Uterus (tissue), 4 donors: ENCODE measurements around the gene IGFBP1. TPM values are rescaled to one million over a fixed set of nuclear protein-coding genes. Genes with fewer than 3 reads are reported as not detected.

Experiments used
- DNase-seq, 2 donors: peaks; one replicate each; pipeline ENCODE4 v3.0.0-alpha.2; 2019 to 2020
- H3K27ac ChIP-seq, 2 donors: fragments of 200-600 bp; sonication (generic); 1 replicate in 1 of 2; 2 replicates in 1 of 2; pipeline ENCODE4 v1.5.1; 2016 to 2018
- H3K27me3 ChIP-seq, 2 donors: fragments of 200-600 bp; sonication (generic); one replicate each; pipeline ENCODE4 v1.5.1; 2018 to 2019; ENCODE audit warnings: control low read depth in 1 of 2
- H3K36me3 ChIP-seq, 2 donors: fragments of 200-600 bp; sonication (generic); one replicate each; pipeline ENCODE4 v1.5.1; 2019; ENCODE audit warnings: control low read depth in 1 of 2
- H3K4me1 ChIP-seq, 2 donors: fragments of 200-600 bp; sonication (generic); one replicate each; pipeline ENCODE4 v1.5.1; 2018 to 2019; ENCODE audit warnings: control low read depth in 1 of 2
- H3K4me3 ChIP-seq, 2 donors: fragments of 200-600 bp; sonication (generic); 1 replicate in 1 of 2; 2 replicates in 1 of 2; pipeline ENCODE4 v1.5.1; 2018 to 2019; ENCODE audit warnings: mild to moderate bottlenecking in 1 of 2
- H3K9me3 ChIP-seq, 2 donors: fragments of 200-600 bp; sonication (generic); one replicate each; pipeline ENCODE4 v1.5.1; 2019; ENCODE audit warnings: control low read depth in 1 of 2
- CTCF ChIP-seq, 4 experiments: fragments of 200-600 bp in 2 of 4; fragments of 450-650 bp in 2 of 4; sonication (generic) in 2 of 4; IDR thresholded peaks; one replicate each; pipeline ENCODE4 v1.5.1; 2016 to 2019; ENCODE audit warnings: antibody characterized with exemption in 4 of 4, mild to moderate bottlenecking in 2 of 4, moderate library complexity in 1 of 4
- POLR2A ChIP-seq, 2 donors: fragments of 450-650 bp; IDR thresholded peaks; one replicate each; pipeline ENCODE4 v1.6.1; 2016; ENCODE audit warnings: antibody characterized with exemption in 2 of 2, mild to moderate bottlenecking in 1 of 2, moderate library complexity in 1 of 2
- intact Hi-C: fragments of 100-400 bp; cut with DNase I; formaldehyde crosslinking; loops from one replicate; pipeline ENCODE4 v1.15.1; 2023; ENCODE audit warnings: low total_unique reads
- total RNA-seq, 4 donors: library from RNA; depleted of rRNA in 3 of 4; stranded (reverse); fragments of >200 nt in 3 of 4; gene quantifications; one replicate each; pipeline versions ENCODE4 v1.1.0 to v1.2.4, GENCODE V29; 2014 to 2023
- donor health status: DM: yes; HTN: yes; CAD: no.

Gene IGFBP1
- total RNA-seq, 4 donors from 2014 or later: 1.9 TPM; not detected in 3

GRCh38 chr7:45880433-45880860 lies 7.8 kb upstream of the IGFBP1 start:
- TF ChIP-seq POLR2A (IDR thresholded peaks at IDR 0.05): no peak
- no peak for TF ChIP-seq CTCF (IDR thresholded peaks at IDR 0.05)
- Histone ChIP-seq H3K27ac (no peak overlapping the region), H3K27me3 (no peaks in the 10 kb centered on the region), H3K4me3 (no peak overlapping the region), H3K9me3 (peaks cover 0 to 6% of the 10 kb centered on the region in 2 donors), H3K4me1 (no peaks in the 10 kb centered on the region), H3K36me3 (no peaks in the 10 kb centered on the region)
- no peak for DNase-seq
- intact Hi-C loops: no loop called here

- Histone ChIP-seq H3K9me3 (peaks cover 0 to 6% of the 10 kb centered on the region in 2 donors), H3K4me3 (no peak overlapping the region), H3K27ac (no peak overlapping the region), H3K36me3 (no peaks in the 10 kb centered on the region), H3K27me3 (no peaks in the 10 kb centered on the region), H3K4me1 (no peaks in the 10 kb centered on the region)
- intact Hi-C loops: no loop called here
- no peak for TF ChIP-seq POLR2A (IDR thresholded peaks at IDR 0.05)
- TF ChIP-seq CTCF (IDR thresholded peaks at IDR 0.05): no peak
- no peak for DNase-seq
These were observed 7.0 kb upstream of the IGFBP1 start for GRCh38 chr7:45881280-45881758.

- intact Hi-C loops: no loop called here
- no peaks in the 10 kb centered on the region for H3K27me3 ChIP-seq
- H3K4me1 ChIP-seq: no peaks in the 10 kb centered on the region
- no peak overlapping the region for H3K27ac ChIP-seq
- no peak overlapping the region for H3K4me3 ChIP-seq
- H3K9me3 ChIP-seq: peaks cover 0 to 6% of the 10 kb centered on the region in 2 donors
- H3K36me3 ChIP-seq: no peaks in the 10 kb centered on the region
- TF ChIP-seq CTCF (IDR thresholded peaks at IDR 0.05): no peak
- no peak for TF ChIP-seq POLR2A (IDR thresholded peaks at IDR 0.05)
- no peak for DNase-seq
These were observed 6.4 kb upstream of the IGFBP1 start for GRCh38 chr7:45881759-45882464.

GRCh38 chr7:45882465-45882810 lies 5.8 kb upstream of the IGFBP1 start:
- H3K4me1 ChIP-seq: no peaks in the 10 kb centered on the region
- intact Hi-C loops: no loop called here
- no peak for DNase-seq
- peaks cover 0 to 6% of the 10 kb centered on the region in 2 donors for H3K9me3 ChIP-seq
- H3K4me3 ChIP-seq: no peak overlapping the region
- H3K27me3 ChIP-seq: no peaks in the 10 kb centered on the region
- no peak overlapping the region for H3K27ac ChIP-seq
- TF ChIP-seq CTCF (IDR thresholded peaks at IDR 0.05): no peak
- TF ChIP-seq POLR2A (IDR thresholded peaks at IDR 0.05): no peak
- no peaks in the 10 kb centered on the region for H3K36me3 ChIP-seq

GRCh38 chr7:45884136-45884535 lies 4.2 kb upstream of the IGFBP1 start:
- intact Hi-C loops: no loop called here
- H3K27ac ChIP-seq: no peak overlapping the region
- no peaks in the 10 kb centered on the region for H3K9me3 ChIP-seq
- H3K4me3 ChIP-seq: no peak overlapping the region
- H3K36me3 ChIP-seq: no peaks in the 10 kb centered on the region
- DNase-seq: no peak
- H3K4me1 ChIP-seq: peaks cover 0 to 12% of the 10 kb centered on the region in 2 donors
- TF ChIP-seq CTCF (IDR thresholded peaks at IDR 0.05) (no peak), POLR2A (IDR thresholded peaks at IDR 0.05) (no peak)
- H3K27me3 ChIP-seq: no peaks in the 10 kb centered on the region
